Measurements from ENCODE around the gene TSPAN11.
A peak's percentile ranks its signal among the peaks of the same experiment; 100 is the strongest.

TSPAN11 gene

DNA sequence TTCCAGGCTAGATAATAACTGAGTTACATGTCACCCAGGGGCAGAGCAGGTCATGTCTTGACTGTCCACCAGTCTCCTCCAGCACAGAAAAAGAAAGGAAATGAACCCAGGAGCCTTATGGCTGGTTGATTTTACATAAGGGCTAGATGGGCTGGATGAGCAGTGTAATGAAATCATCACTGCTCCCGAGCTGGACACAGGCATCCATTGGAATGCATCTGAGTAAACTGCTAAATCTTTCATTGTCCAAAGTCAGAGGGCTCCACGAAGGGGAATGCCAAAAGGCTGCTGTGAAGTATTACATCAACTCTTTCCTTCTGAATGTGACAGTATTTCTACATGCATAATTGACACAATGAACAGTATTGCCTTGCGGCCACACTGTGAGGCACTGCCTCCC, 30.1 kb upstream of the TSPAN11 start:
- no peak for TF ChIP-seq TAF1 (IDR thresholded peaks at IDR 0.05; ENCODE audit: borderline replicate concordance, low read depth, low read length)
- no peak for TF ChIP-seq POLR2A (IDR thresholded peaks at IDR 0.05; ENCODE audit: low read depth, low read length)
- TF ChIP-seq POLR2AphosphoS5 (IDR thresholded peaks at IDR 0.05; ENCODE audit: low read depth, low read length): no peak
- FAIRE-seq (no peak), DNase-seq (ENCODE audit: insufficient read length) (no peak)

DNA sequence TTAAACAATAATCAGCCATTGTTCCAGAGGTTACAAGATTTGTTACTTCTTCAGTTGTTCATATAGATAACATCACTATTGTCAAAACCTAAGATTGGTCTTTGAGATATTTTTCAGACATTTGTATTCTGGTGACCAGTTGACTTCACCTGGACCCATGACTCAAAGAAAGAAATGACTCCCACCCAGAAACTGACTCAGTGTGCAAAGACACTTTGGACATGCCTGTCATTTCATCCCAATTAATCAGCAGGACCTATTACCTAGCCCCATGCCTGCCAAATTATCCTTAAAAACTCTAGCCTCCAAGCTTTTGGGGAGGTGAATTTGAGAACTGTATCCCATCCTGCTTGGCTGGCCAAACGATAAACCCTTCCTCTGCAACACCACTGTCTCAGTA, 27.7 kb upstream of the TSPAN11 start:
- no peak for TF ChIP-seq POLR2AphosphoS5 (IDR thresholded peaks at IDR 0.05; ENCODE audit: low read depth, low read length)
- TF ChIP-seq TAF1 (IDR thresholded peaks at IDR 0.05; ENCODE audit: borderline replicate concordance, low read depth, low read length): no peak
- no peak for TF ChIP-seq POLR2A (IDR thresholded peaks at IDR 0.05; ENCODE audit: low read depth, low read length)
- FAIRE-seq (no peak), DNase-seq (ENCODE audit: insufficient read length) (no peak)

DNA sequence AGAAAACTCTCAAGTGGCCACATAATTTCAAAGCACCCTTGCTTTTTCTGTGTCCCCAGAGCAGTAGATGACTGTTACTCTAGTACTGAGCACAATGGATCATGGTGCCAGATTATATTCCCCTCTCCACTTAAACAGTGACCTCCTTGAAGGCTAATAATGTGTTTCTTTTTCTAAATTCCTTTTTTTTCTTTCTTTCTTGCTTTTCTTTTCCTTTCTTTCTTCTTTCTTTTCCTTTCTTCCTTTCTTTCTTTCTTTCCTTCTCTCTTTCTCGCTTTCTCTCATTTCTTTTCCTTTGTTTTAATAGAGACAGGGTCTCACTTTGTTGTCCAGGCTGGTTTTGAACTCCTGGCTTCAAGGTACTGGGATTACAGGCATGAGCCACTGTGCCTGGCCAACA, 26.2 kb upstream of the TSPAN11 start:
- FAIRE-seq: no peak
- TF ChIP-seq POLR2AphosphoS5 (IDR thresholded peaks at IDR 0.05; ENCODE audit: low read depth, low read length) (no peak), POLR2A (IDR thresholded peaks at IDR 0.05; ENCODE audit: low read depth, low read length) (no peak), TAF1 (IDR thresholded peaks at IDR 0.05; ENCODE audit: borderline replicate concordance, low read depth, low read length) (no peak)
- DNase-seq (ENCODE audit: insufficient read length): no peak

DNA sequence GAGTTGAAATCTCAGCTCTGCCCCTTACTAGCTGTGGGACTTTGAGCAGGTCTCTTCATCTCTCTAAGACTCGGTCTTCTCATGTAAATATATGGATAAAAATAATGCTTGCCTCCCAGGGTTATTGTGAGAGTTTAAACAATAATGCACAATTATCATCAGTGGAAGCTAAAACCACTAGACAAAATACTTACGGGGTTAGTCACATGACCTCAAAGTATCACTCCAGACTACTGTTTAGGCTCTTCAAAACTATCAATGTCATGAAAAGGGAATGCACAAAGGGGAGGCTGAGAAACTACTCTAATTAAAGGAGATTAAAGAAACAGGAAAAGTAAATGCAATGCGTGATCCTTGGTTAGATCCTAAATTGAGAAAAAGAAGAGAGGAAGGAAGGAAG, 24.5 kb upstream of the TSPAN11 start:
- TF ChIP-seq TAF1 (IDR thresholded peaks at IDR 0.05; ENCODE audit: borderline replicate concordance, low read depth, low read length): no peak
- TF ChIP-seq POLR2A (IDR thresholded peaks at IDR 0.05; ENCODE audit: low read depth, low read length): no peak
- no peak for DNase-seq (ENCODE audit: insufficient read length)

DNA sequence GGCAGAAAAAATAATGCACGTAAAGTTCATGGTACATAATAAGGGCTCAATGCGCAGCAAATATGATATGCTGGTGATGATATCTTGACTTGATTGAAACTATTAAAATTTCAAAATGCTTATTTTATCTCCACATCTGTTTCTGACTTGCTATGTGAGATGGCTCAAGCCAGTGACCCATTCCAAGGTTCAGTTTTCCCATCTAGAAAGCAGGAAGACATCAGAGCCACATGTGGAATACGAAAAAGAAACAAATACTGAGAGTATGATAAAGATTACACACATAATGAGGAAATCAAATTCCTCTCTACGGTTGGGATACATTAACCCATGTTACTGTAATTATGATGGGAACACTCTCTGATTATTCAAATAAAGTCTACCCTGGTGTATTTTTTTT, 24.0 kb upstream of the TSPAN11 start:
- DNase-seq (ENCODE audit: insufficient read length) (no peak), FAIRE-seq (no peak)
- TF ChIP-seq TAF1 (IDR thresholded peaks at IDR 0.05; ENCODE audit: borderline replicate concordance, low read depth, low read length) (no peak), POLR2AphosphoS5 (IDR thresholded peaks at IDR 0.05; ENCODE audit: low read depth, low read length) (no peak), POLR2A (IDR thresholded peaks at IDR 0.05; ENCODE audit: low read depth, low read length) (no peak)

More for the DNA sequence above, 24.5 kb upstream of the TSPAN11 start:
- no peak for FAIRE-seq

DNA sequence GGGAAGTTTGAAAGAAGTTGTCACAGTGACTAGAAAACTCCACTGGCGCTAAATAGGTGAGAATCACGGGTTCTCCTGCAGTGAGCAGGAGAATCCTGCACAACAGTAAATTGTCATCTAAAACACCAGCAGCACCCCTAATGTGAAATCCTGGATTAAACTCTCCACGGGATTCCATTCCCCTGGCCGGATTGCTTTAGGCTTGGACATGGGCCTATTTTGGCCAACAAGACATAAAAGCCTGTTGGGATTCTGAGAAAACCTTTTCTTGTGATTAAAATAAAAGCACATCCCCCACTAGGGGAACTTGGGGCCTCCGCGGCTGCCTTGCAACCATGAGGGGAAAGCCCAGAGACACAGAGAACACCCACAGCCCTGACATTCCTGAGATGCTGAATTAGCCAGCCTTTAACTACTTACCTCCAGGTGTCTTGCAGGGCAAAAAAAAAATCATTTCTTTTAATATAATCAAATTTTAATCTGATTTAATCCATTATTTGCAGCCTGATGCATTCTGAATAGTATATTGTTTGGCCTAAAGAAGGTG, 21.0 kb upstream of the TSPAN11 start:
- TF ChIP-seq POLR2AphosphoS5 (IDR thresholded peaks at IDR 0.05; ENCODE audit: low read depth, low read length): no peak
- no peak for TF ChIP-seq POLR2A (IDR thresholded peaks at IDR 0.05; ENCODE audit: low read depth, low read length)
- TF ChIP-seq TAF1 (IDR thresholded peaks at IDR 0.05; ENCODE audit: borderline replicate concordance, low read depth, low read length): no peak
- FAIRE-seq: peak; percentile 74
- no peak for DNase-seq (ENCODE audit: insufficient read length)

DNA sequence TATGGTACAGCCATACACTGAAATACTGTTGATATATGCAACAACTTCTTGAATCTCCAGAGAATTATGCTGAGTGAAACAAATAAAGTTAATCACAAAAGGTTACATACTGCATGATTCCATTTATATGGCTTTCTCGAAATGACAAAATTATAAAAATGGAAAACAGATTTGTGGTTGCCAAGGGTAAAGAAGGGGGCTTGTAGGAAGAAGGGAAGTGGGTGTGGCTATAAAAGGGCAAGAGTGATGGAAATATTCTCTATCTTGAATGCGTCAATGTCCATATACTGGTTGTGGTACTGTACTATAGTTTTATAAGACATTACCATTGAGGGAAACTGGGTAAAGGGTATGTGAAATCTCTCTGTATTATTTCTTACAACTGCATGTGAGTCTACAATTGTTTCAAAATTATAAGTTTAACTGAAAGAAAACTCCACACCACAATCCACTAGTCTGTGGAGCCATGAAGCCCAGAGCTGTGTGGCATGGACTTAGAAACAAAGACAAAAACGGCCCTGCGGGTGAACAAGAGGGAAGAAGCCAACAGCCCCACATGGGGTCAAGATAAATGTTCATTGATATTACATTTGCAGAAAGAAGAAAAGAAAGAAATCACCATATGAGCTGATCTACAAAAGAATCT, 18.3 kb upstream of the TSPAN11 start:
- TF ChIP-seq TAF1 (IDR thresholded peaks at IDR 0.05; ENCODE audit: borderline replicate concordance, low read depth, low read length) (no peak), POLR2A (IDR thresholded peaks at IDR 0.05; ENCODE audit: low read depth, low read length) (no peak)
- FAIRE-seq (no peak), DNase-seq (ENCODE audit: insufficient read length) (no peak)

DNA sequence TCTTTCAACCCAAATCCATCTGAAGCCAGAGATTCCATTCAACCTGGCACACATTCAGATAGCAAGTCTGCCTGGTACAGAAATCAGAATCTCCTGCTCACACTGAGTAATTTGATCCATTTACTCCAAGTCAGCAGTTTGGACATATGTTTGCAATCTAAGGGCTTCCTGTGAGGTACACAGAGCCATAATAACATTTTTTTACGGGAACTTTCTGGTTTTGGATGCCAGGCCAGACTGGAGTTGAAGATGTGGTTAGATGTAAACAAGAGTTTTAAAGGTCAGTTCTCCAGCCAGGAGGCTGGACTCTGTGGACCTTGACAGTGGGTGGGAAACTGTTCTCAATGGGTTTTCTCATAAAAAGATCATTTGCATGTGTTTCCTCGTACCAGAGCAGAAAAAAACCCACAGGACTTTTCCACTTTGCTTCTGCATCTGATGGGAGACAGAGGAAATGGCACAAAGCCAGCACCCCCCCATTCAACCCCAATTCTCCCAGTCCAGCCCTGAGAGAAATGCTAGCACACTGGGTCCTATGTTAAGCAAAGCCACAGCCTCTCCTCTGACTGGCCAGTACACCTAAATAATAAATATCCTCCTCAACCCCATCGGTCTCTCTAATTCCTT, 17.7 kb upstream of the TSPAN11 start:
- DNase-seq (ENCODE audit: insufficient read length): no peak
- FAIRE-seq: no peak
- TF ChIP-seq POLR2A (IDR thresholded peaks at IDR 0.05; ENCODE audit: low read depth, low read length): no peak
- TF ChIP-seq TAF1 (IDR thresholded peaks at IDR 0.05; ENCODE audit: borderline replicate concordance, low read depth, low read length): no peak
- no peak for TF ChIP-seq POLR2AphosphoS5 (IDR thresholded peaks at IDR 0.05; ENCODE audit: low read depth, low read length)

DNA sequence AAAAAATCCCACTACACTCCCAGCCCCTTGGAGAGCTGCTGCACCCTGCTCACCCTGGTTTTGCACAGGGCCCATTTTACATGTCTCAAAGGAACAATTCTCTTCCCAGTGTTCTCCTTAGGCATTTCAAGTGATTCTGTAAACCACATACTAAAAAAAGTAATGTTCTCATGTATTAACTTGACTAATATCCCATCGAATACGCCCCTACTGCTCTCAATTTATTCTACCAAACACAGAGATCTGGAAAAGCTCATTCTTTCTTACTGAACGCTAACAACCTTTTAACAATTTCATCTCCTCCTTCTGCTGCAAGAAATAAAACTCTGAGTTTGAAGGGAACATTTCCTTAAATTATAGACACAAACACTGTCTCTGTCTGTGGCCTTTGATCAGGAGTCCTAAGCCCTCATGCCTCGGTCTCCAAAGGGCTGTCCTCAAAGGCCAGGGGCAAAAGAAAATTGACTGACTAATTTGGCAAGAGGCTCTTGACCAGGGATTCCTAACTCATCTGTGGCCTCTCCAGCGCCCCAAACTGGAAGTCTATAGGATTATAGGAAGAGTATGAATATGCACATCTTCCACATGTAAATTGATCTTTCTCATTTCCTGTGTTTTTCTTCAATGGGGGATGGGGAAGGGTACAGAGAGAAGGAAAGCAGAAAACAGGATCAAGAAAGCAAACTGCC, 17.1 kb upstream of the TSPAN11 start:
- DNase-seq (ENCODE audit: insufficient read length): no peak
- TF ChIP-seq TAF1 (IDR thresholded peaks at IDR 0.05; ENCODE audit: borderline replicate concordance, low read depth, low read length) (no peak), POLR2A (IDR thresholded peaks at IDR 0.05; ENCODE audit: low read depth, low read length) (no peak), POLR2AphosphoS5 (IDR thresholded peaks at IDR 0.05; ENCODE audit: low read depth, low read length) (no peak)
- no peak for FAIRE-seq

DNA sequence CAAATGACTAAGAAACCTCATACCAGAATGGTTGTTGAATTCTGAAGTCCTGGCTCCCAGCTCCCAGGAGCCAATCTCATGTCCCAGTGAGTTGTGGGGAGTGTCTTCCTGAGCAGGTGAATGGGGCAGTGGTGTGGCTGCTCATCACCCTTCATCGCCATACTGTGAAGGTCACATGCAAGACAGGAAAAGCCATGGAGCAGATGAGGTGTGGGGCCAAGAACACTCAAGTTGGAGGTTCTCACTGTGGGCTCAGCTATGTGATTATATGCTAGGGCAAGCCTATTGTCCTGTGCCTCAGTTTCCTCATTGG, 16.6 kb upstream of the TSPAN11 start:
- FAIRE-seq: no peak
- TF ChIP-seq TAF1 (IDR thresholded peaks at IDR 0.05; ENCODE audit: borderline replicate concordance, low read depth, low read length): no peak
- no peak for TF ChIP-seq POLR2A (IDR thresholded peaks at IDR 0.05; ENCODE audit: low read depth, low read length)
- DNase-seq (ENCODE audit: insufficient read length): no peak

DNA sequence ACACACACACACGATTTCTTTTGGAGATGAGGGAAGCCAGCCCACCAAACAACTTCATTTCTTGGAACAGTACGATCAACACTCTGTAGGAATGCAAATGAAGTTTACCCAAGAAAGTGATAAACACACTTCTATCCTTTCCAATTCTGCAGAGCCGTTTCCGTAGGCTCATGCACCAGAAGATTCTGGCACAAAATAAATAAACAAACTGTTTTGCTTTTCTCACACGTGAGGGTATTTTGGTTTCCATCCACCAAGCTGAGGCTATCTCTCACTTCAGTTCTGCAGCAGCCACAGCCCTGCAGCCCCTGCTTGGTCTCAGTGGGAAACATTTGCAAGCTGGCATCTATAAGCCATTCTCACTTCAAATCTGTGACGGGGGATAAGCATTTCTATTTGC, 15.3 kb upstream of the TSPAN11 start:
- no peak for FAIRE-seq
- TF ChIP-seq TAF1 (IDR thresholded peaks at IDR 0.05; ENCODE audit: borderline replicate concordance, low read depth, low read length) (no peak), POLR2AphosphoS5 (IDR thresholded peaks at IDR 0.05; ENCODE audit: low read depth, low read length) (no peak), POLR2A (IDR thresholded peaks at IDR 0.05; ENCODE audit: low read depth, low read length) (no peak)
- no peak for DNase-seq (ENCODE audit: insufficient read length)

DNA sequence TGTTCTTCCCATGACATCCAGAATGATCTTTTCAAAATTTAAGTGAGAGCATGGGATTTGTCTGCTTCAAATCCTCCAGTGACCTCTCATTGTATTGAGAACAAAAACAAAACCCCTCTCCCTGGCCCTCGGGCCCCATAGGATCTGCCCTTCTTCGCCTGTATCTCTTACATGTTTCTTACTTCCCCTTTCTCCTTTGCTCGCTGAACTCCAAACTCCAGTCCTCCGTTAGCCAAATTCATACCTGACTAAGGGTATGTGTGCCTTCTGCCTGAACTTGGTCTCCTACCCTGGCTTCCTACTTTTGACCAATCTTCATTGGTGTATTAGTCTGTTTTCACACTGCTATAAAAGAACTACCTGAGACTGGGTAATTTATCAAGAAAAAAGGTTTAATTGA, 13.2 kb upstream of the TSPAN11 start:
- FAIRE-seq: peak; percentile 58
- DNase-seq (ENCODE audit: insufficient read length): no peak
- no peak for TF ChIP-seq TAF1 (IDR thresholded peaks at IDR 0.05; ENCODE audit: borderline replicate concordance, low read depth, low read length)
- TF ChIP-seq POLR2A (IDR thresholded peaks at IDR 0.05; ENCODE audit: low read depth, low read length): no peak
